HL-60 (cell line): Measurements from ENCODE around the gene NOXA1.

ENCODE experiments used
- CTCF ChIP-seq: IDR thresholded peaks from one replicate; pipeline ENCODE4 v1.5.1; 2011; ENCODE audit warnings: low read length, control low read depth, inconsistent platforms; ENCODE audit not compliant: insufficient read depth
- POLR2AphosphoS5 ChIP-seq: IDR thresholded peaks from 2 replicates; pipeline ENCODE4 v1.6.1; 2012; ENCODE audit warnings: low read depth
- TF ChIP-seq, protein P1 (sequence below): IDR thresholded peaks from 2 replicates; pipeline ENCODE4 v1.6.1; 2012; ENCODE audit warnings: low read depth; ENCODE audit not compliant: insufficient replicate concordance

GRCh38 chr9:137380171-137380570, 43.0 kb upstream of the NOXA1 start:
- TF ChIP-seq POLR2AphosphoS5 (no peak), CTCF (no peak)
- TF ChIP-seq, protein P1, sequence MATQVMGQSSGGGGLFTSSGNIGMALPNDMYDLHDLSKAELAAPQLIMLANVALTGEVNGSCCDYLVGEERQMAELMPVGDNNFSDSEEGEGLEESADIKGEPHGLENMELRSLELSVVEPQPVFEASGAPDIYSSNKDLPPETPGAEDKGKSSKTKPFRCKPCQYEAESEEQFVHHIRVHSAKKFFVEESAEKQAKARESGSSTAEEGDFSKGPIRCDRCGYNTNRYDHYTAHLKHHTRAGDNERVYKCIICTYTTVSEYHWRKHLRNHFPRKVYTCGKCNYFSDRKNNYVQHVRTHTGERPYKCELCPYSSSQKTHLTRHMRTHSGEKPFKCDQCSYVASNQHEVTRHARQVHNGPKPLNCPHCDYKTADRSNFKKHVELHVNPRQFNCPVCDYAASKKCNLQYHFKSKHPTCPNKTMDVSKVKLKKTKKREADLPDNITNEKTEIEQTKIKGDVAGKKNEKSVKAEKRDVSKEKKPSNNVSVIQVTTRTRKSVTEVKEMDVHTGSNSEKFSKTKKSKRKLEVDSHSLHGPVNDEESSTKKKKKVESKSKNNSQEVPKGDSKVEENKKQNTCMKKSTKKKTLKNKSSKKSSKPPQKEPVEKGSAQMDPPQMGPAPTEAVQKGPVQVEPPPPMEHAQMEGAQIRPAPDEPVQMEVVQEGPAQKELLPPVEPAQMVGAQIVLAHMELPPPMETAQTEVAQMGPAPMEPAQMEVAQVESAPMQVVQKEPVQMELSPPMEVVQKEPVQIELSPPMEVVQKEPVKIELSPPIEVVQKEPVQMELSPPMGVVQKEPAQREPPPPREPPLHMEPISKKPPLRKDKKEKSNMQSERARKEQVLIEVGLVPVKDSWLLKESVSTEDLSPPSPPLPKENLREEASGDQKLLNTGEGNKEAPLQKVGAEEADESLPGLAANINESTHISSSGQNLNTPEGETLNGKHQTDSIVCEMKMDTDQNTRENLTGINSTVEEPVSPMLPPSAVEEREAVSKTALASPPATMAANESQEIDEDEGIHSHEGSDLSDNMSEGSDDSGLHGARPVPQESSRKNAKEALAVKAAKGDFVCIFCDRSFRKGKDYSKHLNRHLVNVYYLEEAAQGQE = no peak
